GM21526 (cell line): ENCODE results near the gene NRK.
"Not testable (repeated sequence)": the region's sequence is repeated elsewhere in the genome, so short reads cannot be mapped to it uniquely, and the experiment has no call there.

ENCODE experiments used
- ATAC-seq: cut with Tn5 transposase; IDR thresholded peaks from one replicate; pipeline ENCODE4 v1.9.1; 2021; ENCODE audit warnings: moderate library complexity; ENCODE audit not compliant: unreplicated experiment, low FRiP score

The NRK gene

DNA sequence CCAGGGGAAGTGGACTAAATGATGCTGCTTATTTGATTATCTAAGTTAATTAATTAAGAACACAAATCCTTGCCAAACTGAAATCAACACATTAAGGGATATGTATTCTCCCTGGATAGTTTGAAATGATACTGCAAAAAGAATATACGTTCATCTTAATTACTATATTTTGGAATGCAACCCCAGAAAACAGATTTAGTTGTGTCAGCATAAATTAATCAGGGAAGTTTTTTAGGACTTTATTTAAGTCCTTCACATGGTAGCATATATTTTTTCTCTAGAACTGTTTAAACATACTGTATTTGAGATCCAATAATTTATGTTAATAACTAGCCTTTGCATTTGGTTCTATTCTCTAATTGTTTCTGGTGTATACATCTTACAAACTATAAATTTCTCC, 52.5 kb downstream of the NRK start:
- no peak for ATAC-seq

DNA sequence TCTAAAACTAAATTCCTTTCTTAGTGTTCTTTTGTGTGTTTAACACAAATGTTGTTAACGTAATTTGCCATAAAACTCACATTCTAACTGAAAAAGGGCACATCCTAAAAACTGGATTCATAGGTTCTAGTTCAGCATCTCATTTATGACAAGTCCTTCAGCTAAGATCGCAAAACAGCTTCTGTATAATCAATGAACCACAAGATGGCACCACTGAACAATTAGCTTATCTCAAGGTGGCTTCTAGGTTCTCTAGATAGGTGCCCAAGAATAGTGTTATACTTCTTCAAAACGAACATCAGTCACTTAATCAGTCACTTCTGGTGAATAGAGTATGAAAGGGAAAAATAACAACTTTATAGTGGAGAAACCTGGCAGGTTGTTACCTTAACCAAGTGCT, 54.3 kb downstream of the NRK start:
- ATAC-seq: peak; percentile 55

DNA sequence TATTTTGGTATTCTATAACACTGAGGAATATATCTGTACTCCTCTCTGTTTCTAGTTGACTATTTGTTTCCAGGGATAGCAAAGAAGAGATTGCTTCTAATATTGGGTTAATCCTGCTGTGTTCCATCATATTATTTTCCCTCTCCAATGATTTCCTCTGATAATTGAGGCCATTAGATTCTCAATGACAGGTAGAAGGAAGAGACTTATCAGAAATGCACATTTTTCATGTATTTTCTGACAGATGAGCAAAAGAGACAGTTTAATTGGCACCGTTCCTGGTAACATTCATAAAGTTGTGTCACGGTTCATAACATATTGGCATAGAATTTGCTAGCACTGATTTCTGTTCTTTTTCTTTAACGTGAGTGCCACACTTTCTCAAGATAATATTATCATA, 58.2 kb downstream of the NRK start:
- ATAC-seq: no peak

DNA sequence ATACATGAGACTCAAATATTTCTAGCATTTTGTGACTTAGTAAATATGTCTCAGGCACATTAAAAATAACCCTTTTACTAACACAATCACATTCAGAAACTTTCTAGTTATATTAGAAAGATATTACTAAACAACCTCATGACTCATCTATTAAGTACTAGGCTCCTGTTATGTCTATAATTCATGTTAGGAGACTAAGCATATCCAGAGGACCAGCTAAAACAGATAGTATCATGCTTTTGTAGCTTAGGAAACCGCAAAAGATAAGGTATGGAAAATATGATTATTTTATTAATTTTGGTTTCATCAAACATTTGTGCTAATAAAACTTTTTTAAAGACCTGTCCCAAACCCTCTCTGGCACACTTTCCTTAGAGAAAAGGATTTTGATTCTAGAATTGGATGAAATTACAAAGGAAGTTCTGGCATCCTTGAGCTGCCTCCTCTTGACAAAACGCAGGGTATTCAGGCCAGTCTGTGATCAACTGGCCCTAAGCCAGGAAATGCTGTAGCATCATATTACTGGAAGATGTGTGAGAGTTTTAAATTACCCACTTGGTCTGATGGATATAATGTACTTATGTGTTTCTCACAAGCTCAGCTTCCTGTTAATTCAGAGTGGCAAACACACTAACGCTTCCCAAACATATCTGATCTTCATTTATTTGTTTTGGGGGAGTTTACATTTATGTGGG, 60.4 kb downstream of the NRK start:
- ATAC-seq: no peak

DNA sequence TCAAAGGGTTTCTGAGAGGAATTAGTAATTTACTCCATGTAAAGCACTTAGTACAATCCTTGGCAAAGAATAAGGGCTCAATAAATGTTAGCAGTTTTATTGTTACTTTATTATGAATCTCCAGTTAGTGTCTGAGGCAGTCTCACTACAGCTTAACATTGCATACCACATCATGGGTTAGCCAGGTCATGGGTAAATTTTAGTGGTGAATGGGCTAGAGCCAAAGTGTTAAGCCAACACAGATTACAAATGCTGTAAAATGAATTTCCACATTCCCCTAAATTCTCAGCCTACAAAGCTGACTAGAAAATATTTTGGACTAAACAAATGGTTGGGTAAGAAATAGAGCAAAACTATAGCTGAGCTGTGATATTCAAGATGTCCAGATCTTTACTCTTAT, 72.4 kb downstream of the NRK start:
- ATAC-seq: no peak

DNA sequence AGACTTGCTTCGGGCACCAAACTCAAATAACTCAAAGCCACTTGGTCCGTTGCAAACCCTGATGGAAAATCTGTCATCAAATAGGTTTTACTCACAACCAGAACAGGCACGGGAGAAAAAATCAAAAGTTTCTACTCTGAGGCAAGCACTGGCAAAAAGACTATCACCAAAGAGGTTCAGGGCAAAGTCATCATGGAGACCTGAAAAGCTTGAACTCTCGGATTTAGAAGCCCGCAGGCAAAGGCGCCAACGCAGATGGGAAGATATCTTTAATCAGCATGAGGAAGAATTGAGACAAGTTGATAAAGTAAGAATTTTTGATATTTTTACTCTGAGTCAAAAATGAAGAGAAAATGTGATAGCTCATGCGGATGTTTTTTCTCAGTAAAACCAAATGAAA, 87.2 kb downstream of the NRK start:
- no peak for ATAC-seq

DNA sequence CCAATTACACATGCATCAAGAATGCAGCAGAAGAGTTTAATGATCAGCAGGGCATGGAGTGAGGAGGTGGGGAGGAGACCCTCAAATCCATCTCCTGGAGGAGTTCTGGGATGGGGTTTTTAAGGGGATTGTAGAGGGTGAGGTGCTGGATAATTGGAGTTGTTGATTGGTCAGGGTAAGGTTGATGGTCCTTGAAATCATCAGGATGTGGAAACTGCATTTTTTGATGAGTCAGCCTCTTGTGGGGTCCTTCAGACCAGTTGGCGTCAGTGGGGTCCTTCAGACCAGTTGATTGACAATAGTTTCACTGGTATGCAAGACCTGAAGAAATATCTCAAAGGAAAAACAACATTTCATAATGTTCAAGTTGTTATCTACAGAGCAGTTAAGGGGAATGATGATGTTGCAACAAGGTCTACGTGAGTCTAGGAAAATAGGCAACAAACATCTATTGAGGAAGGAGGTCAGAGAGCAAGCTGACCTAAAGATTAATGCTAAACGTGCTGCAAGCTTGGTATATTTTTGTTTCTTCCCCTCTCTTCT, 88.3 kb downstream of the NRK start:
- ATAC-seq: no peak

DNA sequence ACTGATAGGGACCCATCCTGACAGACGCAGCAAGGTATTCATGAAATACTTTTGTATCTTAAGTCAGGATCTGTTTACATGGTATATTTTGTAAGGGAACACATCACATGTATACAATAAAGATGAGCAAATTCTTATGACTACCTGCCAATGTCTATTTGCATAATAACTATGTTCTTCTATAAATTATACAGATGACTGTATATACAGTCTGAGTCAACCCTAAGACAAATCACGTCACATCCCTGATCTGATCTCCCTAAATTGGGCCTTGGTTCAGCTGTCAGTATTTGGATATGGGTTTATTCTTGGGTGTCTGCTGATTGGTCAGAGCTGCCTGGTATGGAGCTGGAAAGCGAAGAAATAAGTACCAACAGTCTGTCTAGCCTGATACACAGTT, 122.9 kb downstream of the NRK start:
- ATAC-seq: no peak

DNA sequence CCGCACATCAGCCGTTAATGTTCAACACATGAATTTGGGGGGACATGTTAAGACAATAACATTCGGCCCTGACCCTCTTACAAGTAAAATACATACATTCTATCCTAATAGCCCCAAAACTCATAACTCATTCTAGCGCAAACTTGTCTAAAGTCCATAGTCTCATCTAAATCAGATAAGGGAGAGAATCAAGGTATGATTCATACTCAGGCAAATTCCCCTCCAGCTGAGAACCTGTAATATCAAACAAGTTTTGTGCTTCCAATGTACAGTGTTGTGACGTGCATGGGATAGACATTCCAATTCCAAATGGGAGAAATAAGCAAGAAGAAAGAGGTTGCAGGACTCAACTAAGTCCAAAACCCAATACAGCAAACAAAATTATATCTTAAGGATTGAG, 147.1 kb downstream of the NRK start:
- ATAC-seq: no peak

DNA sequence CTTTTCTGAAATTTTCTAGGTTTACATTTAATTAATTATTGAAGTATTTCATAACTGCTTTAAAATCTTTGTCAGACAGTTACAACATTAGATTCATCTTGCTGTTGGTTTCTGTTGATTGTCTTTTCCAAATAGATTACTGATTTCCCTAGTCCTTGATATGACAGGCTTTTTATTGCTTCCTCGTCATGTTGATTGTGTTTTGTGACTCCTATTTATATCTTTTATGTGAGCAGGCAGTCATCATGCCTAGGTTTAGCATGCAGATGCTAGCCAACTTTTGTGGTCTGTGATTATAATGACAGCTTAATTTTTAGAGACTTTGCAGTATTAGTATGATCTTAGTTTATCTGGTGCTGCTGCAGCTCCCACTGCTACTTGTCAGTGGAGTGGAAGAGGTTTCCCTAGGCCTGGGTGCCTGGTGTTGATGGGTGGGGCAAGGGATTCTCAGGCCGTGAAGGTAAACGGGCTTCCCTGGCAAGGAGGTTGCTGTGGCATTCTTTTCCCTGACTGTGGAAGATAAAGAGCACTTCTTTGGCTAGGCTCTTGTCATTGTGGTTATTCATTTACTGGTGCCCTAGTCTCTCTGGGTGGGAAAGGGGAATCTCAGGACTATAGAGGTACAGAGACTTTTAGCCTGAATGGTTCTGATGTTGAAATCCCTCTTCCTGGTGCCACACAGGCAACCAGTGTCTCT, 150.5 kb downstream of the NRK start:
- ATAC-seq: no peak

DNA sequence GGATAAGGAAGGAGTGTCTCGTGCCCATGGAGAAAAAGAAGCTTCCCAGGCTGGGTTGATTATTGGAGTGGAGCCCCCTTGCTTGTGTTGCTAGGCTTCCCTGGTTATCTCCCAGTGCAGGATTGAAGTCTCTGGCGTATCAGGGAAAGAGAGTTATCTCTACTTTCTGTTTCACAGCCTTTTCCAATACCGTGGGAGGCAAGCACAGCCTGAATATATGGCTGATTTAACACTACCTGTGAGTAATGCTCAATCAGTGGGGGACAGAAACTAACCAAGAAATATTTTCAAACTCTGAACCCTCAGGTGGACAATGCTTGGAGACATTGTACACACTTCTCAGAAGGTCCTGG, 151.0 kb downstream of the NRK start:
- no peak for ATAC-seq

DNA sequence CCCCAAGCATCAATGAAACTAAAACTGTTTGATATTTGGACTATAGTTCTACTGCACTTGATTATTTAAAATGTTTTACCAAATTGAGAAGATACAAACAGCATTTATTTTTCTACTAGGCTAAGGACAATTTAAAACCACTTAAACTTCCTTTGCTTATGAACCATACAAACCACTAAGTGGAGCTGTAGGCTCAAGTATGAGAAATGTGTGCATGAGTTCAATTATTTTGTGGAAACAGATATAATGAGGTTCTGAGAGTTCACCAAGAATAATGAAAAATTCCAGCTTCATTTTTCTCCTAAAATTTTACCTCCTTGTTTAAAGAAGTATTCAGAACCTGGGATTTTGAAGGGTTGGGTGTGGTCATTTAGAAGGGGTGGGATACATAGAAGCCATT, 153.0 kb downstream of the NRK start:
- no peak for ATAC-seq

DNA sequence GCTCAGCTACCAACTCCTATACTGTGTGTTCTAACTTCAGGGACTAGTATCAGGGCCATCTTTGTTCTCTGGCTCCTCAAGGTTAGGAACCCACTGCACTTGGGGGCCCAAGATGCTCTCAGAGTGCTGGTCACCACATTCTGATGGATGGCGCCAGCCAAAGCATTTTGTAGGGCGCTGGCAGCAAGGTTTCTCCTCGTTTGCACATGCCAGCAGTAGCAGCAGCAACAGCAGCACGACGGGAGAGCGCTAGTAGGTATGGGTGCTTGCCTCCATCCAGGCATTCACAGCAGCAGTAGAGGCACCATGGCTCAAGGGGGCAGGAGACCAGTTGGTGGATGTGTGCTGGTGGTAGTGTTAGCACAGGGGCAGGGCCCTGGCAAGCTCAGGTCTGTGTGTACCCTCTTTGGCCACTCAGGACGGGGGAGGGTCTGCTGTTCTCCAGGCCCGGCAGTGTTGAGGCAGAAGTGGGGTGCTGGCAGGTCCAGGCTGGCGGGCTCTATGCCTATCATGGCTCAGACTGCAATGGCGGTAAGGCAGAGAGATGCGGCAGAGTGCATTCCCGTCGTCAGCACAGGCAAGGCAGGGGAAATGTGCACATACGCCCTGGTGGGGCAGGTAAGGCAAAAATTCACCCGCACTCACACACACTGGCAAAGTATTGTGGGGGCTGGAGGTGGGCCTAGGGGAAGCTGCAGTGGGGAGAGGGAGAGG, 159.6 kb downstream of the NRK start:
- no peak for ATAC-seq

DNA sequence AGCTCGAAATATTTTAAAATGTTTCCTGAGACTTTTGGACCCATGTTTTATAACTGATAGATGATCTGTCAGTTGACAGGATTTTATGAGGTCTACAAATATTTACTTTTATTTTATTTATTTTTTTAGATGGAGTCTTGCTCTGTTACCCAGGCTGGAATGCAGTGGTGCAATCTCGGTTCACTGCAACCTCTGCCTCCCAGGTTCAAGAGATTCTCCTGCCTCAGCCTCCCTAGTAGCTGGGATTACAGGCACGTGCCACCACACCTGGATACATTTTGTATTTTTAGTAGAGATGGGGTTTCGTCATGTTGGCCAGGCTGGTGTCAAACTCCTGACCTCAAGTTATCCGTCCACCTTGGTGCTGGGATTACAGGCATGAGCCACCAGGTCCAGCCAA, 166.1 kb downstream of the NRK start:
- ATAC-seq: not testable (repeated sequence)

DNA sequence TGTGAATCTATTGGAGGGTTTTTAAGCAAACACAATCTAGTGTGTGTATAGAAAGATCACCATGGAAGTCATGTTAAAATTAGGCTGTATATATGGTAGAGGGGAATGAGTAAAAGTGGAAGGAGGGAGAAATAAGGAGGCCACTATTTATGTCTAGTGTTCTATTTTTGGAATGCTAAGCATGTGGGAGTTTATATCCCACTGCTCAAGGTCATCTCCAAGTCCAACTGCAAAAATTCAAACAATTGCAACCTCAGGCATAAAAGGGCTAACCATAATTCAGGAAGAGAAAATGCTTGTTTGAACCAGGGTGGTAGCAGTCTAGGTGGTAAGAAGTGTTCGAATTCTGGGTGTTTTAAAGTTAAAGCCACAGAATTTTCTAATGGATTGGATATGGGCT, 177.0 kb downstream of the NRK start:
- no peak for ATAC-seq

DNA sequence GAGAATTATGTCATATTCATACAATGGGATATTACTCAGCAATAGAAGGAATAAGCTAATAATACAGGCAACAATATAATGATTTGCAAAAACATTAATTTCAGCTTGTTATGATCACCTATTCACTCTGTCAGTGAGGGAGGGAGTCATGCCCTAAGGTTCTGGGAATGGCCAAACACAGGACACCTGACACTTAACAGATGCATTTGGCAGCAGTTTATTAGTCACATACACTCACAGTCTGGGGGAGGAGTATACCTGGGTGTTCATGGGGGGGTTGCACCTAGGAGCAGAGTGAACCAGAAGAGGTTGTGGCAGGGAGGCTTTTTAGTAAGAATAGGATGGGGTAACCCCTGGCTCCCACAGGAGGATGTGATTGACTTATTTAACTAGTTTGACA, 177.9 kb downstream of the NRK start:
- ATAC-seq: no peak

DNA sequence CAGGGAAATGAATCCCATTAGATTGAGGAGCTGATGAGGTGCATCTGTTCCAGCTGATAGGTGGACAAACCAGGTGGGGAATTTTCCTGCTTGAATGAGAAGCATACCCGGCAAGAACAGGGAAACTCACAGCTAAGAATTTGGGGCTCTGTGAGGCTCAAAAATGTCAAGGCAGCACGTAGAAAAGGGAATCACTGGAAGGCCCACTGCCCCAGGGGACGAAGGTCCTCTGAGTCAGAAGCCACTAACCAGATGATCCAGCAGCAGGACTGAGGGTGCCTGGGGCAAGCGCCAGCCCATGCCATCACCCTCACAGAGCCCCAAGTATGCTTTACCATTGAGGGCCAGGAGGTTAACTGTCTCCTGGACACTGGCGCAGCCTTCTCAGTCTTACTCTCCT, 178.3 kb downstream of the NRK start:
- not testable (repeated sequence) for ATAC-seq

DNA sequence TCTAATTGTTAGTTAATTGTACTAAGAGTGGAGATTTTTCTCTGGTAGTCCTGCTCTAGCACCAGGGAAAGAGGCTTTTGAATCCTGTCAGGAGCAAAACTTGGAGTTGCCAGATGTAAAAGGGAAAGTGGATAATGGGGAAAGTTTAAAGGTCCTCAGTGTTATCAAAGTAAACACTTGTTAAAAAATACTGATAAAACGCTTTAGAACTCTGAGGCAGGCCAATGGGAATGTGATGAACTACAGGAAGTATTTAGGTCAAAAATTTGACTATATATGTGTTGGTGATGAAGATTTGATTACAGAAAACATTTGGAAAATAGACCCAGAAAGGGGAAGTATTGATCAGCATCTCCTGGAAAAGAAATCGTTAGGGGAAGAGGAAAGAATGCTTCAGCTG, 183.3 kb downstream of the NRK start:
- no peak for ATAC-seq

DNA sequence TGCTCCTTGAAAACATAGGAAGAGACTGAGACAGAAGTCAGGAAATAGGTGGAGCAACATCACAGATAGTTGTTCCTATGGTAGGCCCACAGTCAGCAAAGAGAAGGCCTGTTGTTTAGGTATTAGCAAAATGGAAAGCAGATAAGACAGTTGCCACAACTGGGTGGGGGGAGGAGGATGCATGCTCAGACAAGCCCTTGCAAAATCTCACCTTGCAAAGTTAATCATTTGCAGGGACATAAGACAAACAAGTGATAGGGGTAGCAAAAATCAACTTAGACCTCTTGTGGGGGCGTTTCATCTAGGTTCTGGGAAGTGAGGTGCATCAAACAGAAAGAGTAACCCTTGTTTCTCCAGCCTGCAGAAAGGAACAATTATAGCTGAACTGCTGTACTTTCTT, 185.5 kb downstream of the NRK start:
- no peak for ATAC-seq
